K562 treated with DMSO at 1 percent for 12 hours (cell line): ENCODE measurements around the gene HIVEP1. TPM values are rescaled to one million over a fixed set of nuclear protein-coding genes. Genes with fewer than 3 reads are reported as not detected.

Experiments
- total RNA-seq: library from RNA; unstranded; fragments of 300-600 nt; gene quantifications from 2 replicates; pipeline ENCODE4 v1.2.3, GENCODE V29; 2022; ENCODE audit not compliant: insufficient read depth

HIVEP1 gene
- 3.8 and 16.4 TPM in 2 replicates for total RNA-seq

GRCh38 chr6:12012038-12012557 lies at the start of gene HIVEP1:
HIVEP1 (plus strand) TSS chr6:12012312; CDS start chr6:12015629, 3,317 bp downstream.

Other genes starting within 250 kb of the HIVEP1 start
- 5.0 and 11.3 TPM in 2 replicates for gene ADTRP, start 233.5 kb upstream of the HIVEP1 start, total RNA-seq